ACC112 (cell line): Measurements from ENCODE around the gene PEX5L.
A peak's percentile ranks its signal among the peaks of the same experiment; 100 is the strongest.

ENCODE experiments used
- H2AFZ ChIP-seq: fragments of 200-600 bp; sonication (generic); one replicate; pipeline ENCODE4 v1.6.0; 2017; ENCODE audit warnings: antibody characterized with exemption, low read length; ENCODE audit not compliant: unreplicated experiment
- H3K27ac ChIP-seq: fragments of 200-600 bp; sonication (generic); 2 replicates; pipeline ENCODE4 v1.5.1; 2014; ENCODE audit warnings: low read depth, mild to moderate bottlenecking, antibody characterized with exemption, low read length, moderate library complexity
- H3K27me3 ChIP-seq: fragments of 200-600 bp; sonication (generic); 2 replicates; pipeline ENCODE4 v1.6.1; 2014; ENCODE audit warnings: mild to moderate bottlenecking, antibody characterized with exemption, low read length, moderate library complexity, mixed read lengths; ENCODE audit not compliant: insufficient read depth
- H3K36me3 ChIP-seq: fragments of 200-600 bp; sonication (generic); 2 replicates; pipeline ENCODE4 v1.6.1; 2016; ENCODE audit warnings: mild to moderate bottlenecking, antibody characterized with exemption, low read length, moderate library complexity, mixed read lengths; ENCODE audit not compliant: insufficient read depth
- H3K4me1 ChIP-seq: fragments of 200-600 bp; sonication (generic); one replicate; pipeline ENCODE4 v1.6.1; 2016; ENCODE audit warnings: low read length, mixed read lengths; ENCODE audit not compliant: insufficient read depth, unreplicated experiment, control insufficient read depth
- H3K4me3 ChIP-seq: fragments of 200-600 bp; sonication (generic); 2 replicates; pipeline ENCODE4 v1.5.1; 2014; ENCODE audit warnings: mild to moderate bottlenecking, low read depth, low read length
- H3K79me2 ChIP-seq: fragments of 200-600 bp; sonication (generic); one replicate; pipeline ENCODE4 v1.6.0; 2016; ENCODE audit warnings: low read length; ENCODE audit not compliant: control insufficient read depth, unreplicated experiment, insufficient read depth

The PEX5L gene

GRCh38 chr3:179880868-179881267 is 155.9 kb downstream of the PEX5L start:
- H3K27me3 ChIP-seq = peaks cover 6% of the 10 kb centered on the region
- H3K79me2 ChIP-seq = no peaks in the 10 kb centered on the region
- H2AFZ ChIP-seq = no peak overlapping the region
- H3K36me3 ChIP-seq = no peaks in the 10 kb centered on the region
- H3K4me1 ChIP-seq = no peaks in the 10 kb centered on the region
- no peak overlapping the region for H3K27ac ChIP-seq
- no peak overlapping the region for H3K4me3 ChIP-seq

GRCh38 chr3:179876440-179876839 is 160.3 kb downstream of the PEX5L start:
- H3K27me3 ChIP-seq = peaks cover 6% of the 10 kb centered on the region
- H3K79me2 ChIP-seq = no peaks in the 10 kb centered on the region
- H3K4me3 ChIP-seq = no peak overlapping the region
- H3K4me1 ChIP-seq = no peaks in the 10 kb centered on the region
- H3K36me3 ChIP-seq = no peaks in the 10 kb centered on the region
- no peak overlapping the region for H3K27ac ChIP-seq
- no peak overlapping the region for H2AFZ ChIP-seq

DNA sequence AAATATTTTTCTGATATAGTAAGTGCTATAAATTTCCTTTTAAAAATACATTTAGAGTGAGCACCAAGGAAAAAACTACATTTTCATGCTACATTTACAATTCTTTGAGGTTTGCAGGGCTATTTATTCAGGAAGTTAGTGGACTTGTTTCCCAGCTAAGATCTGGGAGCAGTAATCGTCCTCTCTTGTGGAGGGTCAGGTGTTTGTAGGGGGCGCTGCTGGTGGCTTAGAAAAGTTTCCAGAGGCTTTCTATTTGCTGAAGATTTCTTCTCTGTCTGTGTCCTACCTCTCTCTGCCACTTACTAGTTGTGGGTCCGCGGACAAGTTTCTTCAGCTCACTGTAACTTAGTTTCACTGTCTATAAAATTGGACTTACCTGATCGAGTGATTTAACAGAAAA is 163.9 kb downstream of the PEX5L start:
- no peaks in the 10 kb centered on the region for H3K27me3 ChIP-seq
- H3K79me2 ChIP-seq = no peaks in the 10 kb centered on the region
- H2AFZ ChIP-seq = no peak overlapping the region
- no peak overlapping the region for H3K4me3 ChIP-seq
- H3K4me1 ChIP-seq = no peaks in the 10 kb centered on the region
- H3K27ac ChIP-seq = no peak overlapping the region
- no peaks in the 10 kb centered on the region for H3K36me3 ChIP-seq

DNA sequence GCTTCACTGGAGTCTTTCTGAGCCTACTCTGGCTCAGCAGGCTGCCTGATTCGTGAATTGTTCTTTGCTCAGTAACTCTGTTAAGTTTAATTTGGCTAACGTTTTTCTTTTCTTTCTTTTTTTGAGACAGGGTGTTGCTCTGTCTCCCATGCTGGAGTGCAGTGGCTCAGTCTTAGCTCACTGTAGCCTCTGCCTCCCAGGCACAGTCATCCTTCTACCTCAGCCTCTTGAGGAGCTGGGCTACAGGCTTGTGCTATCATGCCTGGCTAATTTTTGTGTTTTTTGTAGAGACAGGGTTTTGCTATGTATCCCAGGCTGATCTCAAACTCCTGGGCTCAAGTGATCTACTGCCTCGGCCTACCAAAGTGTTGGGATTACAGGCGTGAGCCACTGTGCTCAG is 165.0 kb downstream of the PEX5L start:
- Histone ChIP-seq H3K27me3 (no peaks in the 10 kb centered on the region), H3K27ac (no peak overlapping the region), H3K36me3 (no peaks in the 10 kb centered on the region), H3K4me3 (no peak overlapping the region), H2AFZ (peak overlapping the region; percentile 9), H3K79me2 (no peaks in the 10 kb centered on the region), H3K4me1 (no peaks in the 10 kb centered on the region)

DNA sequence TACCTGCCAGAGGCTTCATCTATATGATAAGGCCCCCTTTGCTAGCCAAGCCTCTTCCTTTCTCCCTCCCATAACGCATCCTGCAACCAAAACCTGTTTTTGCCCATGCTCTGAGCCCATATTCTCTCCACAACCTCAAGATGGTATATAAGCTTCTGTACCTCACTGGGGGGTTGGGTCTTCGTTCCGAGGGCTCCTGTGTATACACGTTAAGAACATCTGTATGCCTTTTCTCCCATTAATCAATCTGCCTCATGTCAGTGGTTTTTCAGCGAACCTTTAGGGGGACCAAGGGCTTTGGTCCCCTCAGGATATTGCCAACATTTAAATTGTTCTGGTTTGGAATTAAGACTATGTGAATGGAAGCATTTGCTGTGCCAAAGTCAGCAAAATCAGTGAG is 168.0 kb downstream of the PEX5L start:
- H2AFZ ChIP-seq = no peak overlapping the region
- no peaks in the 10 kb centered on the region for H3K36me3 ChIP-seq
- no peak overlapping the region for H3K27ac ChIP-seq

GRCh38 chr3:179867961-179868360 is 168.8 kb downstream of the PEX5L start:
- no peaks in the 10 kb centered on the region for H3K36me3 ChIP-seq
- no peak overlapping the region for H2AFZ ChIP-seq

More for the DNA sequence above, 168.0 kb downstream of the PEX5L start:
- no peaks in the 10 kb centered on the region for H3K27me3 ChIP-seq
- no peaks in the 10 kb centered on the region for H3K79me2 ChIP-seq
- H3K4me3 ChIP-seq = no peak overlapping the region
- H3K4me1 ChIP-seq = no peaks in the 10 kb centered on the region

DNA sequence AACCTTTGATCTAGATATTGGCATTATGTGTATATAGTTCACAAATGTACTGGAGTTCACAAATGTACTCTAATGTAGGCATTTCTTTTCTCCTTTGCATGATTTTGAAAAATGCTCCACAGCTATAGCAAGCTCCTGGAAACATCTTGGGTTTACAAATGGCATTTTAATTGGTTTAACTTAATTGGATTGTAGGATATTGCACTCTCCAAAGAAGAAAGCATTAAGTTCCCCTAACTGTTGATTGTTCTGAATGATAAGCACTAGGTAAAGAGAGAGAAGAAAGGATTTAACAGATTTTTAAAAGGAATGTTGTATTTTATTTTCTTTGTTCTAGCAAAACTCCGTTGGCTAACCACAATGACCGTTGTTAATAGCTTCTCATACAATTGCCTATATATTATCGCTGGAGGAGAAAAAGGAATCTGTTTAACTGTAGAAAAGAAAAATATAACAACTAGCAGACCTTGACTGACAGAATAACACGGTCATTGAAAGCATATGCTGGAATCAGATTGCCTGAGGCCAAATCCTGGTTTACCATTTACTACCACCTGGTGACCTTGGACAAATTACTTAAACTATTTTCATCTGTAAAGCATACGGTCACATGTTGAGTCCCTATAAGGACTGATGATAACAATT is 170.8 kb downstream of the PEX5L start:
- Histone ChIP-seq H3K27me3 (no peaks in the 10 kb centered on the region), H3K36me3 (no peaks in the 10 kb centered on the region), H3K4me1 (no peaks in the 10 kb centered on the region), H3K79me2 (no peaks in the 10 kb centered on the region), H3K27ac (no peak overlapping the region), H3K4me3 (no peak overlapping the region), H2AFZ (no peak overlapping the region)

More at GRCh38 chr3:179867961-179868360, 168.8 kb downstream of the PEX5L start:
- Histone ChIP-seq H3K4me1 (no peaks in the 10 kb centered on the region), H3K79me2 (no peaks in the 10 kb centered on the region), H3K4me3 (no peak overlapping the region), H3K27ac (no peak overlapping the region), H3K27me3 (no peaks in the 10 kb centered on the region)

DNA sequence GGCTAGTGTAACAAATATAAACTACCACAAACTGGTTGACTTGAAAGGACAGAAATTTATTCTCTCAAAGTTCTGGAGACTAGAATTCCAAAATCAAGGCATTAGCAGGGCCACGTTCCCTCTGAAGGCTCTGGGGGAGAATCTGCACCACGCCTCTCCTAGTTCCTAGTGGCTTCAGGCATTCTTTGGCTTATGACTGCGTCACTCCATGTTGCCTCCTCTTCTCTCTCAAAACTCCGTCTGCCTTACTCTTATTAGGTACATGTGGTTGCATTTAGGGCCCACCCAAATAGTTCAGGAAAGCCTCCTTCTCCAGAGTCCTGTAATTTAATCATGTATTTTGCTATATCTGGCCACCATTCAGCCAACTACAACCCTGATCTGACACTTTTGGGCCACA is 174.8 kb downstream of the PEX5L start:
- Histone ChIP-seq H3K79me2 (no peaks in the 10 kb centered on the region), H3K4me3 (no peak overlapping the region), H3K4me1 (no peaks in the 10 kb centered on the region), H2AFZ (no peak overlapping the region), H3K27me3 (no peaks in the 10 kb centered on the region), H3K27ac (no peak overlapping the region), H3K36me3 (no peaks in the 10 kb centered on the region)

GRCh38 chr3:179861292-179861691 is 175.4 kb downstream of the PEX5L start:
- Histone ChIP-seq H3K4me3 (no peak overlapping the region), H3K36me3 (no peaks in the 10 kb centered on the region), H3K79me2 (no peaks in the 10 kb centered on the region), H2AFZ (no peak overlapping the region), H3K27ac (no peak overlapping the region), H3K4me1 (no peaks in the 10 kb centered on the region), H3K27me3 (no peaks in the 10 kb centered on the region)

DNA sequence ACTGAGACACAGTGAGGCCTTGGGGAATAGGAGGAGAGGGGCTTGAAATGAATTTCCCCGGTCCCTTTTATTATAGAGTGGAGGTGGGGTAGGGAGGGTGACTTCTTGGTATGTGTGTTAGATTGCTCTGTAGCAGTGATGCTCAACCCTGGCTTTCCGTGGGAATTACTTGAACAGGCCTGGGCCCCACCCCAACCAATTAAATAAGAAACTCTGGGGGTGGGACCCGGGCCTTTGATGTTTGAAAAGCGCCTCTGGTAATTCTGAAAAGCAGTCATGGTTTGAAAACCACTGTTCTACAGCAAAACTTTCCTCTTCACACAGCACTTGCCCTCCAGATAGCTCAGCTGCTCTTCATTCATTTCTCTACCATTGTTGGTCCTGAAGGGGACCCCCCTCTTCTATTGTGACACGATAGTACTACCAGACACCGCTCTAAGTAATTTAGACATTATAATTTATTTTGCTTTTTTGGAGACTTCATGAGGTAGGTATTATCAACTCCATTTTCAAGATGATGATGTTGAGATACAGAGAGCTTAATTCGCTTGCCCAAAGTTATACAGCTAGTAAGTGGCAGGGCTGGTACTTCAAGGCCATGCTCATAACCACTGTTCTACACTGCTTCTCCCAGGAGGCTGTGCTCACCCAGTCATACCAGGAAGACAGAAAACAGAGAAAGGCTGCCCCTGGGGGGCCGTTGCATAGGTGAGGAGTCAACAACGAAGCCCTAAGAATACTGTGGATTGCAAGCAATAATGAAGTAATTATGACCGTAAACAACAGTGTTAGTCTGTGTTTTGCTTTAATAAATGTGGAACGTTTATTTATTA is 176.2 kb downstream of the PEX5L start:
- Histone ChIP-seq H3K36me3 (no peaks in the 10 kb centered on the region), H3K4me3 (no peak overlapping the region), H3K27me3 (no peaks in the 10 kb centered on the region), H2AFZ (no peak overlapping the region), H3K27ac (no peak overlapping the region), H3K79me2 (no peaks in the 10 kb centered on the region), H3K4me1 (no peaks in the 10 kb centered on the region)

GRCh38 chr3:179853176-179853575 is 183.6 kb downstream of the PEX5L start:
- Histone ChIP-seq H3K79me2 (no peaks in the 10 kb centered on the region), H3K4me3 (no peak overlapping the region), H3K27ac (no peak overlapping the region), H3K27me3 (no peaks in the 10 kb centered on the region), H3K4me1 (no peaks in the 10 kb centered on the region), H3K36me3 (no peaks in the 10 kb centered on the region), H2AFZ (no peak overlapping the region)
